ENCODE measurements around the gene CALR3. TPM values are rescaled to one million over a fixed set of nuclear protein-coding genes. Genes with fewer than 3 reads are reported as not detected.

CALR3 gene
- total and polyA plus RNA-seq, 10 of the 15 experiments (the other 5 are each of a cell fraction or from before 2014, with no cell fraction given): 0.05 to 0.45 (median 0.12) TPM; not detected in 2

GRCh38 chr19:16459680-16460079, 36.3 kb downstream of the CALR3 start:
- ChIA-PET RAD21 (ENCODE audit: unreplicated experiment) (interaction anchor here (1.2 kb wide), 1 partner anchor 9 kb away, joined by 3 read pairs; no protein-coding TSS in a partner anchor), POLR2A (no interaction called here), SMC1A (ENCODE audit: uncharacterized antibody, unreplicated experiment) (interaction anchor here (0.7 to 1.2 kb wide), 2 partner anchors 8 to 10 kb away, joined by 3 read pairs; no protein-coding TSS in a partner anchor), CTCF (no interaction called here)
- no TSS peak for BruUV-seq (replicated peaks)
- peaks cover 0 to 1% of the 10 kb centered on the region in 2 experiments; a peak in 3 of 4 replicates for H3K36me3 ChIP-seq (ENCODE audit: control insufficient read depth in 2 of 2, insufficient read depth in 2 of 2, low read length in 1 of 2)
- H3K9me3 ChIP-seq (replicated peaks; ENCODE audit: control insufficient read depth, insufficient read depth, low read length): no peaks in the 10 kb centered on the region
- H4K20me1 ChIP-seq (ENCODE audit: control insufficient read depth, insufficient read depth): no peaks in the 10 kb centered on the region; the same call in 1 of the 2 replicates
- in situ Hi-C loops (cut with MboI): no loop called here
- H3K9ac ChIP-seq (ENCODE audit: control insufficient read depth, insufficient read depth, low read length): no peak overlapping the region
- no peak overlapping the region for H3K27ac ChIP-seq (ENCODE audit: control insufficient read depth, insufficient read depth)
- no peak overlapping the region for H3K4me2 ChIP-seq (ENCODE audit: control insufficient read depth, insufficient read depth)
- H2AFZ ChIP-seq (ENCODE audit: control insufficient read depth, low read depth, low read length): no peak overlapping the region
- intact Hi-C loops (cut with micrococcal nuclease; ENCODE audit: unreplicated experiment): no loop called here
- no peak for DNase-seq (ENCODE audit: low read depth, low spot score)
- 98% methylated on average over 3 of the region's 3 CpGs for WGBS (ENCODE audit: insufficient coverage, insufficient replicate concordance, low lambda C conversion rate, missing lambda C conversion rate)
- no peak for ATAC-seq
- H3K4me3 ChIP-seq: no peak overlapping the region
- no peaks in the 10 kb centered on the region for H3K27me3 ChIP-seq (replicated peaks in 1 of 2; ENCODE audit: control insufficient read depth in 2 of 2, insufficient read depth in 2 of 2, low read length in 1 of 2)
- no peak for FAIRE-seq
- H3K79me2 ChIP-seq (ENCODE audit: control insufficient read depth, insufficient read depth, low read length): peaks cover 87% of the 10 kb centered on the region
- H3K4me1 ChIP-seq (ENCODE audit: control insufficient read depth, insufficient read depth, low read length): peaks cover 38% of the 10 kb centered on the region
- TF ChIP-seq ZNF207 (IDR thresholded peaks at IDR 0.05; ENCODE audit: borderline replicate concordance) (no peak), SP1 (IDR thresholded peaks at IDR 0.05; ENCODE audit: low read depth, low read length) (no peak), ZBED1 (IDR thresholded peaks at IDR 0.05; ENCODE audit: borderline replicate concordance) (no peak), CHD2 (IDR thresholded peaks at IDR 0.05; ENCODE audit: borderline replicate concordance, low read depth, low read length) (no peak), NR2F1 (conservative IDR thresholded peaks at IDR 0.05) (no peak), GATAD2B (conservative IDR thresholded peaks at IDR 0.05; ENCODE audit: low read depth) (no peak), SPI1 (IDR thresholded peaks at IDR 0.05; ENCODE audit: borderline replicate concordance, insufficient read depth, low read depth, low read length) (no peak), ZBTB11 (CRISPR knock-in tag; IDR thresholded peaks at IDR 0.05) (no peak), TBL1XR1 (IDR thresholded peaks at IDR 0.05; ENCODE audit: low read depth, low read length) (no peak), ASH2L (IDR thresholded peaks at IDR 0.05; ENCODE audit: borderline replicate concordance, low read depth) (no peak), EP300 (IDR thresholded peaks at IDR 0.05; ENCODE audit: borderline replicate concordance in 1 of 2, control insufficient read depth in 1 of 2, low read depth in 2 of 2, low read length in 2 of 2) (no peak), IKZF2 (IDR thresholded peaks at IDR 0.05) (no peak), MEF2B (IDR thresholded peaks at IDR 0.05; ENCODE audit: partially characterized antibody, poor library complexity, severe bottlenecking) (no peak), POLR2AphosphoS5 (IDR thresholded peaks at IDR 0.05; ENCODE audit: low read length) (no peak), CEBPB (IDR thresholded peaks at IDR 0.05; ENCODE audit: borderline replicate concordance in 1 of 2, low read depth in 2 of 2, low read length in 2 of 2) (no peak)
- TF ChIP-seq, protein P1, sequence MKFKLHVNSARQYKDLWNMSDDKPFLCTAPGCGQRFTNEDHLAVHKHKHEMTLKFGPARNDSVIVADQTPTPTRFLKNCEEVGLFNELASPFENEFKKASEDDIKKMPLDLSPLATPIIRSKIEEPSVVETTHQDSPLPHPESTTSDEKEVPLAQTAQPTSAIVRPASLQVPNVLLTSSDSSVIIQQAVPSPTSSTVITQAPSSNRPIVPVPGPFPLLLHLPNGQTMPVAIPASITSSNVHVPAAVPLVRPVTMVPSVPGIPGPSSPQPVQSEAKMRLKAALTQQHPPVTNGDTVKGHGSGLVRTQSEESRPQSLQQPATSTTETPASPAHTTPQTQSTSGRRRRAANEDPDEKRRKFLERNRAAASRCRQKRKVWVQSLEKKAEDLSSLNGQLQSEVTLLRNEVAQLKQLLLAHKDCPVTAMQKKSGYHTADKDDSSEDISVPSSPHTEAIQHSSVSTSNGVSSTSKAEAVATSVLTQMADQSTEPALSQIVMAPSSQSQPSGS (IDR thresholded peaks at IDR 0.05; ENCODE audit: low read length): no peak
- TF ChIP-seq, protein P2, sequence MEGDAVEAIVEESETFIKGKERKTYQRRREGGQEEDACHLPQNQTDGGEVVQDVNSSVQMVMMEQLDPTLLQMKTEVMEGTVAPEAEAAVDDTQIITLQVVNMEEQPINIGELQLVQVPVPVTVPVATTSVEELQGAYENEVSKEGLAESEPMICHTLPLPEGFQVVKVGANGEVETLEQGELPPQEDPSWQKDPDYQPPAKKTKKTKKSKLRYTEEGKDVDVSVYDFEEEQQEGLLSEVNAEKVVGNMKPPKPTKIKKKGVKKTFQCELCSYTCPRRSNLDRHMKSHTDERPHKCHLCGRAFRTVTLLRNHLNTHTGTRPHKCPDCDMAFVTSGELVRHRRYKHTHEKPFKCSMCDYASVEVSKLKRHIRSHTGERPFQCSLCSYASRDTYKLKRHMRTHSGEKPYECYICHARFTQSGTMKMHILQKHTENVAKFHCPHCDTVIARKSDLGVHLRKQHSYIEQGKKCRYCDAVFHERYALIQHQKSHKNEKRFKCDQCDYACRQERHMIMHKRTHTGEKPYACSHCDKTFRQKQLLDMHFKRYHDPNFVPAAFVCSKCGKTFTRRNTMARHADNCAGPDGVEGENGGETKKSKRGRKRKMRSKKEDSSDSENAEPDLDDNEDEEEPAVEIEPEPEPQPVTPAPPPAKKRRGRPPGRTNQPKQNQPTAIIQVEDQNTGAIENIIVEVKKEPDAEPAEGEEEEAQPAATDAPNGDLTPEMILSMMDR (IDR thresholded peaks at IDR 0.05 in 2 of 3, conservative IDR thresholded peaks at IDR 0.05 in 1 of 3; ENCODE audit: control insufficient read depth in 2 of 3, extremely low read depth in 1 of 3, insufficient read depth in 1 of 3, low read depth in 3 of 3, low read length in 3 of 3): no peak

Measured in GM12878 (cell line).